GM21737 (cell line): ENCODE measurements around the gene ACOX2.

ENCODE experiments used
- ATAC-seq: cut with Tn5 transposase; IDR thresholded peaks from one replicate; pipeline ENCODE4 v1.9.1; 2021; ENCODE audit warnings: mild to moderate bottlenecking, moderate library complexity; ENCODE audit not compliant: unreplicated experiment

ACOX2 gene

DNA sequence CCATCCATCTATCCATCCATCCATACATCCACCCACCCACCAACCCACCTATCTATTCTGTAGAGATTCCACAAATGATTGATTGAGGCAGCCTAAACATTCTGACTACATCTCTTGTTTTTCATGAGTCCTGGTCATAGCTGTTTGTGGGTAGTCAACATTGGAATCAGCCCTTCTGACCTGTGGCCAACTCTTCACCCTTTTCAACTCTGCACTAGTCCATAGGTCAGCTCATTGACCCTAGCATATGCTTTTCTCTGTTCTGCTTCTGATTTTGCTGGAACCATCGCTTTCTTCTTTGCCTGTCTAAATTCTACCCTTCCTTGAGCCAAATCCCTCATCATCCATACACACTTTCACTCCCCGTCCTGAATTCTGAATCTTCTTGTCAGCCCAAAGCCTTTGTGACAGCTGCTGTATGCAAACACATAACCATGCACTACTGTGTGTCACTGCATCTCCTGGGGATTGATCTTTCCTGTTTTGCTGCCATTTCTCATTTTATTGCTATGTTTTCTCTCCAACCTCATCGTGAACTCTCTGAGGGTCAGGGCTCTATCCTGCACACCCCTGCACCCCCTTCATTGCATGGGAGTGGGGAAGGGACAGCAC is 61.9 kb downstream of the ACOX2 start:
- no peak for ATAC-seq

- ATAC-seq: no peak
These were observed 62.6 kb downstream of the ACOX2 start for GRCh38 chr3:58474348-58474911.

DNA sequence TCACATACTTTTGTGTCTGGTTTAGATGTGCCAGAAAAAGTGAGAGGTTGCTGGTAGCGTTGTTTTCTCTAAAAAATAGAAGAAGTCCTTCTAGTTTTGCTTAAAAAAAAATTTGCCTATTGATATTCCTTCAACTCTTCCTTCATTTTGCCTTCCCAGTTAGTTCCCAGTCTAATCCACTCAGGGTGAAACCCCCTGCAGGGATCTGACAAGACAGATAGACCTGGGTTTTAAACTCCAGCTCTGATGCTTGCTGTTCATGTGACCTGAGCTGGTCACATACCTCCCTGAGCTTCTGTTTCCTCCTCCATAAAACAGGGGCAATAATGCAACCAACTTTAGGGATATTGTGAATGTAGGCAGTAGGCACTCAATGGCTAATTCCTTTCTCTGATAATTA is 63.7 kb downstream of the ACOX2 start:
- ATAC-seq: no peak

GRCh38 chr3:58471025-58471887 is 65.7 kb downstream of the ACOX2 start:
- no peak for ATAC-seq

DNA sequence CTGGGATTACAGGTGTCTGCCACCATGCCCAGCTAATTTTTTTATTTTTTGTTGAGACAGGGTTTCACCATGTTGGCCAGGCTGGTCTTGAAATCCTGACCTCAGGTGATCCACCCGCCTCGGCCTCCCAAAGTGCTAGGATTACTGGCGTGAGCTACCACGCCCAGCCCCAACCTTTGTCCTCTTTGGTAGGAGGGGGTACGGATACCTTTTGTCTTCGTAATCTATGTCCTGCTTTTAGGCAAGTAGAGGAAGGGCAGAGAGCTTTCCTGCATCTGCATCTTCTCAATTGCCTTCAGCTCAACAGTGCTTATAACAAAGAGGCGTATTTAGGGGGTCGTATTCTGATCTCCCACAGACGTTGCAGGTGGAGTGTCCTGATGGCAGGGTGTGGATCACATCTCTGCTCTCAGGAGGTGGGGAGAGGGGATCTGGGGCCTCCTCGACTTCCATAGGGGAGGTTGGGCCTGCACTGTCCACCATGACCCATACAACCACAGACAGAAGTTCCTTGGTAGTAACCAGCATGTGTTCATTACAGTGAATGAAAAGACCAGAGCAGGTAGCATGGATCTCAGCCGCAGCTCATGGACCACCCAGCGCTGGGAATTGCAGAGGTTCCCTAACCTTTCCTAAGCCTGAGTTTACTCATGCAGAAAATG is 66.5 kb downstream of the ACOX2 start:
- ATAC-seq: no peak

DNA sequence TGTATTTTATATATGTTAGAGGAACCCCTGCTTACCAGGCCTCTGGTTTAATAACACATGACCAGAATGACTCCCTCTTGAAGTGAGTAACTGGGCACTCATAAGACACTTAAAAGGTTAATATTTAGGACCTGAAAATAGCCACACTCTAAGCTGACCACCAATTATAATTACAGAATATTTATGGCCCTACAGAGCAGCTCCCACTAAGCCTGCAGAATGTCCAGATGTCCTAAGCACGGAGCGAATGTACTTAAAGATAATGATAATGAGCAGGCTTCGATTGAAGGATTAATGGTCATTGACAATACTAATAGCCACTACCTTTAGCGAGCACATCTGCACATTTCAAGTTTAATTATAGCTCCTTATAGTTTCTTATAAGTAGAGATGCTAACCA is 67.9 kb downstream of the ACOX2 start:
- ATAC-seq: no peak

DNA sequence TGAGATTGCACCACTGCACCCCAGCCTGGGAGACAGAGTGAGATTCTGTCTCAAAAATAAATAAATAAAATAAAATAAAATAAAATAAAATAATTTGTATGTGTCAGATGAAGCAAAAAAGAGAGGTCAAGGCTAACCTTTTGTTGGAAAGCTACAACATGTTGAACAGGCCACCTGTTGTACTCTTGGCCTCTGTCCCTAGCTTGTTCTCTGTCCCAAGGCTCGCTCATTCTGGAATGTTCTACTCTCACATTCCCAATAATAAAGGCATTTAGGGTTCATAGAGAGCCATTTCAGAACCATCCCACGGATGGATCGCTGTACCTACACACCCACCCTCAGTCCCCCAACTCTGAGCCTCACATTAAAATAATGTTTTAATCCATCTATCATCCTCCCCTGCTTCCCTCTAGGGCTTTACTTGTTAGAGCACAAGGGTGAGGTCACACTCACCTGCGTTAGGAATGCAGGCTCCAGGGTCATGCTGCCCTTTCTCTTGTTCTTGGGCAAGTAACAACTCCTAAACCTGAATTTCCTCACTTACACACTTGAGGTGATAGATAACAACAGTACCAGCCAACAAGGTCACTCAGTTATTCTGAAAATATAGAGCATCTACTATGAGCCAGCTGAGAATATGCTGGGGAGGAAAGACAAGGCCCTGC is 70.0 kb downstream of the ACOX2 start:
- no peak for ATAC-seq

DNA sequence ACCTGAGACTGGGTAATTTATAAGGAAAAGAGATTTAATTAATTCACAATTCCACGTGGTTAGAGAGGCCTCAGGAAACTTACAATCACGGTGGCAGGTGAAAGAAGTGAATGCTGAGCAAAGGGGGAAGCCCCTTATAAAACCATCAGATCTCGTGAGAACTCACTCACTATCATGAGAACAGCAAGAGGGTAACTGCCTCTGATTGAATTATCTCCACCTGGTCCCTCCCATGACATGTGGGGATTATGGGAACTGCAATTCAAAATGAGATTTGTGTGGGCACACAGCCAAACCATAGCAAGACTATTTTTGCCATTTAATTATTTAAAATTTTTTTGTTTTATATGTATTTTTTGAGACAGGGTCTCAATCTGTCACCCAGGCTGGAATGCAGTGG is 72.1 kb downstream of the ACOX2 start:
- no peak for ATAC-seq

- no peak for ATAC-seq
These were observed 73.1 kb downstream of the ACOX2 start for GRCh38 chr3:58463942-58464271.

DNA sequence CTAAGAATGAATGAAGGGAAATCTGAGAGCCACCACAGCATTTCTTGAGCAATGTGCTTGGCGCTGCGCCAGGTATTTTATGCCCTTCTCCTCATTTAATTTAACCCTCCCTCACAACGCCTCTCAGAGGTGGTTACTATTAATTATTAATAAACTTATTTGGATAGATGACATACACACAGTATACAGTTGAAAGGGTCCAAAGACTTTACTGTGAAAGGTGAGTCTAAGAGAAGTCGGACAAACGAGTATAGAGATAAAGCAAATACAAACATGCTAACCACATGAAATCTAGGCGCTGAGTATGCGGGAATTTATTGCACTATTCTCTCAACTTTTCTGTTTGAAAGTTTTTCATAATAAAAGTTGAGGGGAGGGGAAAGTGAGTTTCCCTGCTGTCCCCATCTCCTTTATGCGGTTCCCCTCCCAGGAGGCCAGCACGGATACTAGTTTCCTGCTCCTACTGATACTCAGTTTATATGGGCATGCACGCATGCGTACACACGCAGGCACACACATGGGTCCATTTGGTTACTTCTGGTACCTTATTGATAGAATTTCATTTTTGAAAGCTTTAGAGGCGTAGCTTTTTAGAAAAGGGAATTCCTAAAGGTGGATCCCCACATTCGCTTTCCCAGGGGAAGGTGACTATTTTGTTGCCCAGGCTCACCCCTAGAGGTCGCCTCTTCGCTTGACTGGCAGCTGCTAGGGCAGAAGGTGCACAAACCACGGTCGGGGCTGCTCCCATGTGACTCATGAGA is 73.6 kb downstream of the ACOX2 start:
- ATAC-seq: peak; percentile 83

- ATAC-seq: no peak
These were observed 74.2 kb downstream of the ACOX2 start for GRCh38 chr3:58462829-58463180.

DNA sequence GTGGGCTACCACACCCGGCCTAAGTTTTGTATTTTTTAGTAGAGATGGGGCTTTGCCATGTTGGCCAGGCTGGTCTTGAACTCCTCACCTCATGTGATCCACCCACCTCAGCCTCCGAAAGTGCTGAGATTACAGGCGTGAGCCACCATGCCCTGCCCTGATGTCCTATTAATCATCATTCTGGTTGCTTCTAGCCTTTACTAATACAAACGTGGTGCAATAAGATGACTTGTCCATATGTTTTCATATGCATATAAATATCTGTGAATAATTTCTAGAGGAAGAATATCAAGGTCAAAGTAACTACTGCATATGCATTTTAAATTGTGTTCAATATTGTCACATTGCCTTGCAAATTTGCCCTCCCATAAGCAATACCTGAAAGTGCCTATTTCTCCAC is 77.8 kb downstream of the ACOX2 start:
- ATAC-seq: no peak
